ENCODE data around the gene FBXL5. TPM values are rescaled to one million over a fixed set of nuclear protein-coding genes. Genes with fewer than 3 reads are reported as not detected.
"Not testable (repeated sequence)": the region's sequence is repeated elsewhere in the genome, so short reads cannot be mapped to it uniquely, and the experiment has no call there.

The FBXL5 gene
- polyA plus RNA-seq, 1 donor from 2014 or later = 53.0 TPM

DNA sequence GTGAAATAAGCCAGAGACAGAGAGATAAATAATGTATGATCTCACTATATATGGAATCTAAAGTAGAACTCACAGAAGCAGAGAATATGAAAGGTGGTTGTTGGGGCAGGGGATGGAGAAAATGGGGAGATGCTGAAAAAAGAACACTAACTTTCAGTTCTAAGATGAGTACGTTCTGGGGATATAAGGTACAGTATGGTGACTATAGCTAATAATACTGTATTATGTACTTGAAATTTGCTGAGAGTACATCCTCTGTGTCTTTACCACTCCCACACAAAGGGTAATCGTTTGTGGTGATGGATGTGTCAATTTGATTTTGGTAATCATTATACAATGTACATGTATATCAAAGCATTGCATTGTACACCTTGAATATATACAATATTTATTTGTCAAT is 6.6 kb downstream of the FBXL5 start:
- H3K9me3 Mint-ChIP-seq = no peaks in the 10 kb centered on the region
- no peaks in the 10 kb centered on the region for H3K36me3 Mint-ChIP-seq
- H3K27ac Mint-ChIP-seq = no peak overlapping the region
- H3K4me3 Mint-ChIP-seq = no peak overlapping the region
- H3K4me1 Mint-ChIP-seq = peaks cover 28 to 38% (median 34%) of the 10 kb centered on the region in 3 donors
- H3K27me3 Mint-ChIP-seq = no peaks in the 10 kb centered on the region

DNA sequence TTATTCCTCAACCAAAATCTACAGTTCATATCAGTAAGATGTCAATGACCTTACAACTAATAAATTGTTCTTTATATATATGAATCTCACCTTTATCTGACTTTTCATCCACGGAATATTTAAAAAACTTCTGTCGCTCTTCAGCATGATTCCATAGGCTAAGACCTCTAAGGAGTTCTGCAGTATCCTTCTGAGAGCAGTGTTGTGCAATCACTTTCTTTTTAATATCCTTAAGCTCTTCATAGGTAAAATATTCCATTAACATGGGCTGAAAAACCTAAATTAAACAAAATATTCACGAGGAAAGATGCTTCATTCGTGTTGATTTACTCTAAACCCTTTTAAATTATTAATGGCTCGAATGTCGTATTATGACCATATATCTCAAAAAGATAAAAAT is 16.7 kb downstream of the FBXL5 start:
- Mint-ChIP-seq H3K4me1 (peaks cover 0 to 15% (median 5%) of the 10 kb centered on the region in 3 donors), H3K27me3 (no peaks in the 10 kb centered on the region), H3K4me3 (no peak overlapping the region), H3K9me3 (no peaks in the 10 kb centered on the region), H3K27ac (peak overlapping the region in 1 of 3 donors; percentile 16), H3K36me3 (peaks cover 11% of the 10 kb centered on the region)

DNA sequence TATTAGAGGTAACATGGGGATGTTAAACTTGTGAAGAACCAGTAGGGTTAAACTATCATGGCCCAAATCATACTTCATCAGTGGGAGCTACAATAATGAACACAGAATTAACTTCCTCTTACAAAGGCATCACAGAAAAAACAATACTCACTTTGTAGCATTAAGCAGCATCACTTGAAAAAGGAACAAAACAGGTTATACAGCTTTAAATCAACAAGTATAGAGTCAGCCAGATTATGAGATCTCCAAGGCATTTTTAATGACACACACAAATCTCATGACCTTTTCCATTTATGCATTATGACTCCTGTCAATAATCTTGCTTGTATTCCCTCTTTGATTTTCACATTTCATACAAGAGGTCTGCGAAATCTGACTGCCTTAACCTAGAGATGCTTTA is 18.3 kb downstream of the FBXL5 start:
- H3K36me3 Mint-ChIP-seq = peaks cover 16% of the 10 kb centered on the region
- peaks cover 0 to 1% (median 0%) of the 10 kb centered on the region in 3 donors for H3K9me3 Mint-ChIP-seq

DNA sequence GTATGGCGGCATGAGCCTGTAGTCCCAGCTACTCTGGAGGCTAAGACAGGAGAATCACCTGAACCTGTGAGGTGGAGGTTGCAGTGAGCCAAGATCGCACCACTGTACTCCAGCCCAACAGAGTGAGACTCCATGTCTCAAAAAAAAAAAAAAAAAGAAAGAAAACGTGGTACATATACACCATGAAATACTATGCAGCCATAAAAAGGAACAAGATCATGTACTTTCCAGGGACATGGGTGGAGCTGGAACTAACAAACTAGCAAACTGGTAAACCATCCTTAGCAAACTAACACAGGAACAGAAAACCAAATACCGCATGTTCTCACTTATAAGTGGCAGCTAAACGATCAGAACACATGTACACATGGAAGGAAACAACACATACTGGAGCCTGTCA is 37.8 kb downstream of the FBXL5 start:
- not testable (repeated sequence) for H3K4me3 Mint-ChIP-seq, H3K4me1 Mint-ChIP-seq, H3K27me3 Mint-ChIP-seq, H3K27ac Mint-ChIP-seq
- peaks cover 27% of the 10 kb centered on the region for H3K36me3 Mint-ChIP-seq
- H3K9me3 Mint-ChIP-seq = peaks cover 5 to 23% (median 14%) of the 10 kb centered on the region in 3 donors

More for the DNA sequence above, 18.3 kb downstream of the FBXL5 start:
- Mint-ChIP-seq H3K27ac (no peak overlapping the region), H3K27me3 (no peaks in the 10 kb centered on the region), H3K4me1 (peaks cover 0 to 8% (median 2%) of the 10 kb centered on the region in 3 donors), H3K4me3 (no peak overlapping the region)

DNA sequence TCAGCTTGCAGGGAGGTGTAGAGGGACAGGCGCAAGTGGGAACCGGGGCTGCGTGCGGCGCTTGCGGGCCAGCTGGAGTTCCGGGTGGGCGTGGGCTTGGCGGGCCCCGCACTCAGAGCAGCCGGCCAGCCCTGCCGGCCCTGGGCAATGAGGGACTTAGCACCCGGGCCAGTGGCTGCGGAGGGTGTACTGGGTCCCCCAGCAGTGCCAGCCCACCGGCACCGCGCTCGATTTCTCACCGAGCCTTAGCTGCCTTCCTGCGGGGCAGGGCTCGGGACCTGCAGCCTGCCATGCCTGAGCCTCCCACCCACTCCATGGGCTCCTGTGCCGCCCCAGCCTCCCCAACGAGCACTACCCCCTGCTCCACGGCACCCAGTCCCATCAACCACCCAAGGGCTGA is 40.3 kb downstream of the FBXL5 start:
- H3K4me1 Mint-ChIP-seq, H3K4me3 Mint-ChIP-seq, H3K27ac Mint-ChIP-seq, H3K27me3 Mint-ChIP-seq: not testable (repeated sequence)
- Mint-ChIP-seq H3K9me3 (peaks cover 5 to 13% (median 11%) of the 10 kb centered on the region in 3 donors), H3K36me3 (peaks cover 22% of the 10 kb centered on the region)

DNA sequence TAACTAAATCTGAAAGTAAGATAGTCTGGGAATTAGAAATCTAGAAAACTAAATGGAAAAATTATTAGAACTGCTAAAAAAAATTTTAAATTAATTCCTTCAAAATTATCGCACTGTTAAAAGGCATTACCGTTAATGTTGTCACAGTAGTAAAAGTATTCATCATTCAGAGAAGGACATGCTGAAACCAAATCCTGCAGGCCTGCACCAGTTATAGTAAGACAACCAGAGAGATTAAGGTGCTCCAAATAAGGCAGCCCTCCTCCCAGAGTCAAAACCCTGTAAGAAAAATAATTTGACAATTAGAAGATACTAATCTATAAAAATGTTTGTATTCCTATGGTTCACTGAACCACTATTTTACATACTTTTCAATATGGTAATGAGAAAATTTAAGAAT is 43.0 kb downstream of the FBXL5 start:
- H3K36me3 Mint-ChIP-seq = peaks cover 7% of the 10 kb centered on the region
- H3K4me1 Mint-ChIP-seq = peaks cover 0 to 4% (median 2%) of the 10 kb centered on the region in 3 donors
- no peak overlapping the region for H3K27ac Mint-ChIP-seq
- H3K4me3 Mint-ChIP-seq = no peak overlapping the region
- H3K9me3 Mint-ChIP-seq = peaks cover 1 to 5% (median 3%) of the 10 kb centered on the region in 3 donors
- no peaks in the 10 kb centered on the region for H3K27me3 Mint-ChIP-seq

DNA sequence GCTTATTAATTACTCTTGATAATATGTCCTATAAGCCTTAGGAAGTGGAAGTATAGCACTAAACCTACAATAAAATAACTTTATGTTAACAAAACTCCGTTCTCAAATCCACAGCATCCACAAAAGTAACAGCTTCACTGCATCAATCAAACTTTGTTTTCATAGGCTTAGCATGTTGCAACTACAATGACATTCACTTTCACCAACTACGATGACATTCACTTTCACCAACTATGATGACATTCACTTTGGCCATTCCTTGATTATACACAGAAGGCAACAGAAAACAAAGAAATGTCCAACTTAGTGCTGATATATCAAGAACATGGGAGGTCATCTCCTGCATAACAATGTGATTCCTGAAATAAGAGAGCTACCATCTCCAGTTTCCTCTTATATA is 44.3 kb downstream of the FBXL5 start:
- peaks cover 7% of the 10 kb centered on the region for H3K36me3 Mint-ChIP-seq
- H3K4me1 Mint-ChIP-seq = peaks cover 0 to 4% (median 2%) of the 10 kb centered on the region in 3 donors
- no peaks in the 10 kb centered on the region for H3K27me3 Mint-ChIP-seq
- H3K27ac Mint-ChIP-seq = no peak overlapping the region
- peaks cover 1 to 5% (median 3%) of the 10 kb centered on the region in 3 donors for H3K9me3 Mint-ChIP-seq
- H3K4me3 Mint-ChIP-seq = no peak overlapping the region

DNA sequence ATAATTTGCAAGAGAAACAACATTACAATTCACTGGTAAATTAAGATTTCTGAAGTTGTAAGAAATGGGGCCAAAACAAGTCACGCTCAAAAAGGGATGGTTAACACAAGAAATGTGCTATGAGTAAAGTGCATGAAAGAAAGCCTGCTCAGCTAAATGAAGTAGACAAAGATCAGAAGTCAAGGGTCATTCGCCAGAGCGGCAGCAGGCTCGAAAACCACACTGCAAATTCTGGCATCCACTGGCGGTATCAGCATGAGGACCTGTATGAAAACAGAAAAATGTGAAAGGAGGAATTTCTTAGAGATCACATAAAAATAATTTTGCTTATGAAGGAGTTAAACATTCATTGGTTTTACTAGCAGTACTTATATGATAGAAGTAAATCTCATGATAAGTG is 49.6 kb downstream of the FBXL5 start:
- no peaks in the 10 kb centered on the region for H3K4me1 Mint-ChIP-seq
- H3K4me3 Mint-ChIP-seq = no peak overlapping the region
- H3K27me3 Mint-ChIP-seq = no peaks in the 10 kb centered on the region
- peaks cover 24% of the 10 kb centered on the region for H3K36me3 Mint-ChIP-seq
- no peak overlapping the region for H3K27ac Mint-ChIP-seq
- H3K9me3 Mint-ChIP-seq = peaks cover 0 to 3% (median 1%) of the 10 kb centered on the region in 3 donors

DNA sequence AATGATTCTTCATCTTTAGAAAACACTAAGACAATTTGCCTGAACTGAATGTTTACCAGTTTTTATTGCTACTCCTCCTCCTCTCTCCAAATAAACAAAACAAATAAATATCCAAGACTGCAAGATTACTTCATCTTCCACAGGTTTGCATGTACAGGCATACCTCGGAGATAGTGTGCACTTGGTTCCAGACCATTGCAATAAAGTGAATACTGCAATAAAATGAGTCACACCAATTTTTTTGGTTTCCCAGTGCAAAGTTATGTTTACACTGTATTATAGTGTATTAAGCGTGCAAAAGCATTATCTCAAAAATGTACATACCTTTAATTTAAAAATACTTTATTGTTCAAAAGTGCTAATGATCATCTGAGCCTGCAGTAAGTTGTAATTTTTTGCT is 53.3 kb downstream of the FBXL5 start:
- Mint-ChIP-seq H3K27ac (no peak overlapping the region), H3K27me3 (no peaks in the 10 kb centered on the region), H3K36me3 (peaks cover 22% of the 10 kb centered on the region), H3K4me3 (no peak overlapping the region), H3K9me3 (peaks cover 0 to 3% (median 0%) of the 10 kb centered on the region in 3 donors), H3K4me1 (no peaks in the 10 kb centered on the region)

DNA sequence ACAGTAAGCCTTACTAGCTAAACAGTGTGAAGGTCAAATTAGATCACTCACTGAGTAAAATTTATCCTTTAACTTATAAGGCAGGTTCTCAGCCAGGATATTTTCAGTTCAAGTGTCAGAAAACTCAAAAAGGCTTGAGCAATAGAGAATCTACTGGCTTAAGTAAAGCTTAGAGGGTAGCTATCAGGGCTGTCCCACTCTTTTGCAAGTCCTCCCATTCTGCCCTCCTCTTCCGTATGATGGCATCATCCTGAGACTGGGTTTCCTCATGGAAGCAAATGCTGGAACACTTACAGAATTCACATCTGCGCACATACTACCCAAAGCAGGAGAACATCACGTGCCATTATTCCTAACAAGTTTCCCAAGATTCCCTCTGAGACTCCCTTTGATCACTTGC is 55.0 kb downstream of the FBXL5 start:
- H3K4me1 Mint-ChIP-seq = no peaks in the 10 kb centered on the region

DNA sequence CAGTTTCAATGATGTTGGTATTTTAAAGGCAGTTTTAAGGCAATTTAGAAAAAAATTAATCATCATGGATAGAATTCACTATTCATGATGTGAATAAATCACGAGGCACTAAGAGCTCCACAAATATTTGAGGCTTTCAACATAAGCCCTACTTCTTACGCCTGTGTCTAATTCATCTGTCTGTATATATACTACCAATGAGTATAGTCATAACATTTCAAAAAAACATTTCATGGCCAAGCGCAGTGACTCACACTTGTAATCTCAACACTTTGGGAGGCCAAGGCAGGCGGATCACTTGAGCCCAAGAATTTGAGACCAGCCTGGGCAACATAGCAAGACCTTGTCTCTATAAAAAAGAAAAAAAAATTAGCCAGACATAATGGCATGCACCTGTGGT is 56.5 kb downstream of the FBXL5 start:
- peaks cover 10% of the 10 kb centered on the region for H3K36me3 Mint-ChIP-seq
- H3K27ac Mint-ChIP-seq = no peak overlapping the region
- peaks cover 0 to 3% (median 0%) of the 10 kb centered on the region in 3 donors for H3K9me3 Mint-ChIP-seq
- no peaks in the 10 kb centered on the region for H3K27me3 Mint-ChIP-seq
- no peak overlapping the region for H3K4me3 Mint-ChIP-seq
- no peaks in the 10 kb centered on the region for H3K4me1 Mint-ChIP-seq

More for the DNA sequence above, 55.0 kb downstream of the FBXL5 start:
- no peak overlapping the region for H3K4me3 Mint-ChIP-seq
- peaks cover 19% of the 10 kb centered on the region for H3K36me3 Mint-ChIP-seq
- H3K27me3 Mint-ChIP-seq = no peaks in the 10 kb centered on the region
- peaks cover 0 to 3% (median 0%) of the 10 kb centered on the region in 3 donors for H3K9me3 Mint-ChIP-seq
- H3K27ac Mint-ChIP-seq = no peak overlapping the region

DNA sequence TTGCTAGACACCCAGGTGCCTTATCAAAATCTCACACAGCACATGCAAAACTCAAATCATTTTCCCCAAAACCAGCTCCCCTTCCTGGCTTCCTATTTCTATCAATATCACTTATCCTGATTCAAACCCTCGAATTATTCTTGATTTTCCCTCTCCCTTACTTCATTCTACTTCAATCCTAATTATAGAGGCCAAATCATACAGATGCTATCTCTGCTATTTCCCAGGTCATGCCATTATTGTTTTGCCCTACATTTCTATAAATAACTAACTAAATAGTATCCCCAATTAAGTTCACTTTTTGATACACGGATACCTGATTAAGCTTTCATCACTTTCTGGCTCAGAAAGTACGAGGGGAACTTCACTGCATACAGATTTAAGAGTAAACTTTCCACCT is 62.4 kb downstream of the FBXL5 start:
- Mint-ChIP-seq H3K4me1 (no peaks in the 10 kb centered on the region), H3K4me3 (no peak overlapping the region), H3K9me3 (no peaks in the 10 kb centered on the region), H3K27ac (no peak overlapping the region), H3K36me3 (peaks cover 2% of the 10 kb centered on the region), H3K27me3 (no peaks in the 10 kb centered on the region)

DNA sequence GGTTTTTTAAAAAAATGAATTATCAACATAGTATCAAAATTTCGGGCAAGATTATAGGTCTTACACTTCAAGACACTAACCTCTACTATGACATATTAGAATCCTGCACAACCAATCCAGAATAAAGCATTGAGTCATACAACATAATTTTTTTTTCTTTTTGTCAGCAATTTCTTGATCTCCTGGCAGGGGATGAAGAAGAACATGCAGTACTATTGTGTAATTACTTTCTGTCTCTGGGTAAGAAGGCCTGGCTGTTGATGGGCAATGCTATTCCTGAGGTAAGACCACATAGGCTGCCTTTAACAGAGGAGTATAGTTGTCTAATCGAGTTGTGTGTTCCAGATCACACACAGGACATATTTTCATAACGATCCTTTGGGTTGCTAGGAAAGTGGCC is 67.5 kb downstream of the FBXL5 start:
- peaks cover 2% of the 10 kb centered on the region for H3K36me3 Mint-ChIP-seq
- H3K27me3 Mint-ChIP-seq = no peaks in the 10 kb centered on the region
- H3K4me1 Mint-ChIP-seq = peaks cover 13 to 15% (median 15%) of the 10 kb centered on the region in 3 donors
- H3K9me3 Mint-ChIP-seq = no peaks in the 10 kb centered on the region
- H3K4me3 Mint-ChIP-seq = no peak overlapping the region
- H3K27ac Mint-ChIP-seq = no peak overlapping the region

DNA sequence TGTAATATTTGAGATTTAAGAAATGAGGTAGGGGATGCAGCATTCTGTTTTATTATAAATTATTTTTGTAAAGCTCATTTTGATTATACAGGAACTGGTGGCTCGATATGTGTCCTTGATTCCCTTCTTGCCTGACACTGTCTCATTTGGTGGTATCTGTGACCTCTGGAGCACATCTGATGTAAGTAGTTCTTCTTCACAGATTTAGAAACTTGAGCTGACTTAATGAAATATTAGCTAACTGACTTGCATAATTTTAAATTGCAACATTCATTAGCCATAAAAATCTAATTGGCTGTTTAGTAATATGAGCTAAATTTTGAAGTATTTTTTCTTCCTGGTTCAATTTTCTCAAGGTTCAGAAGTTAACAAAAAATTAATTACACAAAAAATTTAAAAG is 69.1 kb downstream of the FBXL5 start:
- no peak overlapping the region for H3K27ac Mint-ChIP-seq
- H3K27me3 Mint-ChIP-seq = no peaks in the 10 kb centered on the region
- no peaks in the 10 kb centered on the region for H3K9me3 Mint-ChIP-seq
- H3K36me3 Mint-ChIP-seq = peaks cover 3% of the 10 kb centered on the region
- H3K4me1 Mint-ChIP-seq = peaks cover 13 to 15% (median 15%) of the 10 kb centered on the region in 3 donors
- no peak overlapping the region for H3K4me3 Mint-ChIP-seq

DNA sequence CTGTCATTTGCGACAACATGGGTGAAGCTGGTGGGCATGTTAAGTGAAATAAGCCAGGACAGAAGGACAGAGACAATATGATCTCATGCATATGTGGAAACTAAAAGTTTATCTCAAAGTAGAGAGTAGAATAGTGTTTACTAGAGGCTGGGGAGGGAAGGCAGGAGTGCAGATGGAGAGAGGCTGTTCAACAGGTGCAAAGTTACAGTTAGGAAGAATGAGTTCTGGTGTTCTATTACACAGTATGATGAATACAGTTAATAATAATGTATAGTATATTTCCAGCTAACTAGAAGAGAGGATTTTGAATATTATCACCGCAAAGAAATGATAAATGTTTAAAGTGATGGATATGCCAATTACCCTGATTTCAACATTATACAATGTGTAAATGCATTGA is 69.8 kb downstream of the FBXL5 start:
- Mint-ChIP-seq H3K36me3 (peaks cover 3% of the 10 kb centered on the region), H3K4me3 (no peak overlapping the region), H3K9me3 (no peaks in the 10 kb centered on the region), H3K4me1 (peaks cover 13 to 15% (median 15%) of the 10 kb centered on the region in 3 donors), H3K27ac (no peak overlapping the region), H3K27me3 (no peaks in the 10 kb centered on the region)

DNA sequence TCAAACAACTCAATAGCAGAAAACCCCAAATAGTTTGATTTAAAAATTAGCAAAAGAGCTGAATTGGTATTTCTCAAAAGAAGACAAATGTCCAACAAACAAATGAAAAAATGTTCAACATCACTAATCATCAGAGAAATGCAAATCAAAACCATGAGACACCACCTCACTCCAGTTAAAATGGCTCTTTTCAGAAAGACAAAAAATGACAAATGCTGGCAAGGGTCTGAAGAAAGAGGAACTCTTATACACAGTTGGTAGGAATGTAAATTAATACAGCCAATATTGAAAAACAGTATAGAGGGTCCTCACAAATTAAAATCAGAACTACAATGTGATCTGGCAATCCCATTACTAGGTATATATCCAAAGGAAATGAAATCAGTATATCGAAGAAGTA is 70.4 kb downstream of the FBXL5 start:
- peak overlapping the region in 2 of 4 donors; percentile 2 to 37 for H3K4me3 Mint-ChIP-seq
- peaks cover 3% of the 10 kb centered on the region for H3K36me3 Mint-ChIP-seq
- no peaks in the 10 kb centered on the region for H3K27me3 Mint-ChIP-seq
- peaks cover 13 to 15% (median 15%) of the 10 kb centered on the region in 3 donors for H3K4me1 Mint-ChIP-seq
- H3K9me3 Mint-ChIP-seq = no peaks in the 10 kb centered on the region
- H3K27ac Mint-ChIP-seq = no peak overlapping the region
